Prostate gland (tissue), 2 donors: ENCODE measurements around the gene NCOA5. TPM values are rescaled to one million over a fixed set of nuclear protein-coding genes. Genes with fewer than 3 reads are reported as not detected.

ENCODE experiments used
- DNase-seq: peaks from one replicate; pipeline ENCODE4 v3.0.0-alpha.2; 2019; ENCODE audit warnings: low spot score
- H3K27ac ChIP-seq, 2 donors: fragments of 200-600 bp; sonication (generic); 2 replicates each; pipeline ENCODE4 v1.5.1; 2017 to 2019
- H3K27me3 ChIP-seq: fragments of 200-600 bp; sonication (generic); replicated peaks from 2 replicates; pipeline ENCODE4 v1.5.1; 2019; ENCODE audit not compliant: insufficient read depth
- H3K36me3 ChIP-seq, 2 donors: fragments of 200-600 bp; sonication (generic); 1 replicate in 1 of 2; 2 replicates in 1 of 2; pipeline versions ENCODE4 v1.5.1 to v1.8.1; 2017 to 2019
- H3K4me1 ChIP-seq: fragments of 200-600 bp; sonication (generic); replicated peaks from 2 replicates; pipeline ENCODE4 v1.5.1; 2019
- H3K4me3 ChIP-seq, 2 donors: fragments of 200-600 bp; sonication (generic); 2 replicates each; pipeline ENCODE4 v1.5.1; 2017 to 2019
- H3K9me3 ChIP-seq: fragments of 200-600 bp; sonication (generic); 2 replicates; pipeline ENCODE4 v1.5.1; 2017
- CTCF ChIP-seq, 4 experiments: fragments of 200-600 bp in 2 of 4; fragments of 450-650 bp in 2 of 4; sonication (generic) in 2 of 4; IDR thresholded peaks; 1 replicate in 3 of 4; 2 replicates in 1 of 4; pipeline ENCODE4 v1.5.1; 2016 to 2019; ENCODE audit warnings: antibody characterized with exemption in 4 of 4, mild to moderate bottlenecking in 2 of 4, moderate library complexity in 2 of 4
- POLR2A ChIP-seq: fragments of 450-650 bp; IDR thresholded peaks from one replicate; pipeline ENCODE4 v1.6.1; 2016; ENCODE audit warnings: antibody characterized with exemption, mild to moderate bottlenecking
- POLR2AphosphoS5 ChIP-seq: sonication (generic); formaldehyde crosslinking; IDR thresholded peaks from one replicate; pipeline ENCODE4 v1.6.1; 2017; ENCODE audit warnings: antibody characterized with exemption
- WGBS: methylation state at CpG from one replicate; pipeline ENCODE4 v1.1.5; 2018; 5-methylcytosine and 5-hydroxymethylcytosine counted together
- intact Hi-C: fragments of 100-400 bp; cut with DNase I; formaldehyde crosslinking; loops from one replicate; pipeline ENCODE4 v1.14.2; 2022
- total RNA-seq, 2 donors: library from RNA; depleted of rRNA; stranded (reverse); fragments of >200 nt; gene quantifications; one replicate each; pipeline ENCODE4 v1.1.0, GENCODE V29; 2016

NCOA5 gene
- total RNA-seq, 2 donors from 2014 or later, result 41.0 to 50.6 TPM

GRCh38 chr20:46114449-46114848, 24.7 kb upstream of the NCOA5 start:
- Histone ChIP-seq H3K4me3 (no peak overlapping the region), H3K9me3 (no peaks in the 10 kb centered on the region), H3K27ac (no peak overlapping the region), H3K27me3 (no peaks in the 10 kb centered on the region), H3K4me1 (no peaks in the 10 kb centered on the region), H3K36me3 (no peaks in the 10 kb centered on the region)
- TF ChIP-seq POLR2AphosphoS5 (no peak), POLR2A (no peak), CTCF (IDR thresholded peaks at IDR 0.05) (no peak)
- WGBS, result 66% methylated on average over 2 of the region's 2 CpGs
- DNase-seq, result no peak
- intact Hi-C loops, result no loop called here

- no peaks in the 10 kb centered on the region for H3K4me1 ChIP-seq
- no peaks in the 10 kb centered on the region for H3K9me3 ChIP-seq
- DNase-seq, result no peak
- no peak for TF ChIP-seq CTCF (IDR thresholded peaks at IDR 0.05)
- no peak for TF ChIP-seq POLR2AphosphoS5
- TF ChIP-seq POLR2A, result no peak
- H3K4me3 ChIP-seq, result no peak overlapping the region
- WGBS, result 61% methylated on average over 3 of the region's 3 CpGs
- intact Hi-C loops, result no loop called here
- H3K36me3 ChIP-seq, result no peaks in the 10 kb centered on the region
- no peak overlapping the region for H3K27ac ChIP-seq
- H3K27me3 ChIP-seq, result no peaks in the 10 kb centered on the region
Measured at GRCh38 chr20:46113113-46113470, 23.3 kb upstream of the NCOA5 start.

- no peaks in the 10 kb centered on the region for H3K27me3 ChIP-seq
- DNase-seq, result no peak
- WGBS, result 60% methylated on average over 10 of the region's 10 CpGs
- no peak for TF ChIP-seq POLR2A
- no peak for TF ChIP-seq POLR2AphosphoS5
- TF ChIP-seq CTCF (IDR thresholded peaks at IDR 0.05), result no peak
- H3K4me1 ChIP-seq, result no peaks in the 10 kb centered on the region
- H3K27ac ChIP-seq, result no peak overlapping the region
- intact Hi-C loops, result no loop called here
- H3K9me3 ChIP-seq, result no peaks in the 10 kb centered on the region
- no peaks in the 10 kb centered on the region for H3K36me3 ChIP-seq
- H3K4me3 ChIP-seq, result no peak overlapping the region
Measured at GRCh38 chr20:46112430-46113112, 22.8 kb upstream of the NCOA5 start.

- no peak for DNase-seq
- no peaks in the 10 kb centered on the region for H3K36me3 ChIP-seq
- H3K27ac ChIP-seq, result no peak overlapping the region
- H3K4me1 ChIP-seq, result no peaks in the 10 kb centered on the region
- intact Hi-C loops, result no loop called here
- H3K4me3 ChIP-seq, result no peak overlapping the region
- TF ChIP-seq POLR2A (no peak), POLR2AphosphoS5 (no peak), CTCF (IDR thresholded peaks at IDR 0.05) (no peak)
- H3K27me3 ChIP-seq, result no peaks in the 10 kb centered on the region
- H3K9me3 ChIP-seq, result no peaks in the 10 kb centered on the region
Measured at GRCh38 chr20:46111836-46112212, 22.1 kb upstream of the NCOA5 start.

- intact Hi-C loops, result no loop called here
- no peak for DNase-seq
- no peaks in the 10 kb centered on the region for H3K36me3 ChIP-seq
- no peaks in the 10 kb centered on the region for H3K27me3 ChIP-seq
- H3K4me1 ChIP-seq, result no peaks in the 10 kb centered on the region
- no peaks in the 10 kb centered on the region for H3K9me3 ChIP-seq
- 72% methylated on average over 5 of the region's 5 CpGs for WGBS
- H3K4me3 ChIP-seq, result no peak overlapping the region
- H3K27ac ChIP-seq, result no peak overlapping the region
- TF ChIP-seq POLR2AphosphoS5, result no peak
- no peak for TF ChIP-seq POLR2A
- no peak for TF ChIP-seq CTCF (IDR thresholded peaks at IDR 0.05)
Measured at GRCh38 chr20:46111028-46111835, 21.5 kb upstream of the NCOA5 start.
